Femur (tissue), 1 donor: ENCODE measurements around the gene DENND1C.
"Not testable (repeated sequence)": the region's sequence is repeated elsewhere in the genome, so short reads cannot be mapped to it uniquely, and the experiment has no call there.

Experiments used
- DNase-seq: peaks from one replicate; pipeline ENCODE4 v3.0.0-alpha.2; 2017

Gene DENND1C

GRCh38 chr19:6508028-6508771, 26.6 kb upstream of the DENND1C start:
- not testable (repeated sequence) for DNase-seq

- DNase-seq, result no peak
These were observed 22.0 kb upstream of the DENND1C start for GRCh38 chr19:6503407-6504201.

- no peak for DNase-seq
These were observed 20.4 kb upstream of the DENND1C start, which contains the start of gene TUBB4A for GRCh38 chr19:6501740-6502648. TUBB4A (minus strand) TSS chr19:6502309; CDS start chr19:6502212, 97 bp downstream.

- no peak for DNase-seq
These were observed 19.5 kb upstream of the DENND1C start for GRCh38 chr19:6500837-6501739.

- no peak for DNase-seq
These were observed 17.6 kb upstream of the DENND1C start for GRCh38 chr19:6499052-6499790.

GRCh38 chr19:6498294-6499036, 16.9 kb upstream of the DENND1C start:
- DNase-seq, result no peak

- no peak for DNase-seq
These were observed 14.4 kb upstream of the DENND1C start for GRCh38 chr19:6495947-6496346.

GRCh38 chr19:6494438-6495036, 12.9 kb upstream of the DENND1C start:
- DNase-seq, result no peak

- no peak for DNase-seq
These were observed 10.4 kb upstream of the DENND1C start for GRCh38 chr19:6491802-6492592.

- no peak for DNase-seq
These were observed 8.5 kb upstream of the DENND1C start for GRCh38 chr19:6490134-6490533.

GRCh38 chr19:6489278-6490061, 7.9 kb upstream of the DENND1C start:
- no peak for DNase-seq

- no peak for DNase-seq
These were observed 3.2 kb upstream of the DENND1C start for GRCh38 chr19:6484831-6485230.

GRCh38 chr19:6484230-6484629, 2.6 kb upstream of the DENND1C start:
- no peak for DNase-seq

GRCh38 chr19:6483235-6483634, 1.6 kb upstream of the DENND1C start:
- DNase-seq, result no peak

GRCh38 chr19:6482343-6482686, 728 bp upstream of the DENND1C start:
- no peak for DNase-seq

- no peak for DNase-seq
These were observed 655 bp downstream of the DENND1C start for GRCh38 chr19:6480848-6481415.

- no peak for DNase-seq
These were observed 1.7 kb downstream of the DENND1C start for GRCh38 chr19:6479836-6480398.

GRCh38 chr19:6478815-6479214, 2.8 kb downstream of the DENND1C start:
- no peak for DNase-seq
